HG03432 (cell line): ENCODE results near the gene LAPTM5.
A peak's percentile ranks its signal among the peaks of the same experiment; 100 is the strongest.

Source experiments
- ATAC-seq: cut with Tn5 transposase; IDR thresholded peaks from one replicate; pipeline ENCODE4 v1.9.1; 2021; ENCODE audit warnings: mild to moderate bottlenecking, moderate library complexity; ENCODE audit not compliant: unreplicated experiment

Gene LAPTM5

GRCh38 chr1:30720271-30721223, 37.0 kb downstream of the LAPTM5 start:
- no peak for ATAC-seq

DNA sequence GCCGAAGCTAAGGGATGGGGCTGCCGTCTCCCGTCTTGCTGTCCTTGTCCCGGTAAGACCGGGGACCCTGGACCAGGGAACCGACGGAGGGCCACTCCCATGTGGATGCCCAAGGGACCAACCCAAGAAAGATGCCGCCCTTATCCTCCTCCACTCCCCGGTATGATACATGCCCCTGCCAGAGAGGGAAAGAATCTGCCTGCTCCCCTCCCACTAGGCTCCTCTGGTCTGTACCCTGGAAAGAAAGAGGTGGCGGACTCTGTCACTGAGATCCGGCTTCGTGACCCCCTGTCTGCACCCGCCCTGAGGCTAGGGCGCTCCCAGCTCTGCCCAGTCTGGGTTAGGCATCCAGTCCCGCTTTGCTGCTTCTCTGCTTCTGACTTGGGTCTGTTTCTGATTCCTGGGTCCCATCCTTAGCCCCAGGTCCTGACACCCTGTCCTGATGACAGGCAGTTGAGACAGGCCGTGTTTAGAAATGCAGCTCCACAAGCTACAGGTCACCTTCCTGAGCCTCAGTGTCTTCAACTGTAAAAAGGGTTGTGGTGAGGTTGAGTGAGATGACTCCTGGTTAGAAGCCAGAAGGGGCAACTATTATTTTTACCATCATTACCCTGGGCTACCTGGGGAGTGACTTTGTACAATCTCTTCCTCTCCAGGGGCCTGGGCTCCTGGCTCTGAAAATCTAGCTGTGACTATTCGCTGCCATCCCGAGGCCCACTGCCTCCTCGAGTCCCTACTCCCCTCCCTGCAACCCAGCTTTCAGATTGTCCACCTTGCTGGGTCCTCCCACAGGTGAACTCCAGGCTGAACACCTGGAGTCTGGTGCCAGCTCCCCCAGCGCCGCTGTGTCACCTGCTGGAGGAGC, 37.9 kb downstream of the LAPTM5 start:
- no peak for ATAC-seq

DNA sequence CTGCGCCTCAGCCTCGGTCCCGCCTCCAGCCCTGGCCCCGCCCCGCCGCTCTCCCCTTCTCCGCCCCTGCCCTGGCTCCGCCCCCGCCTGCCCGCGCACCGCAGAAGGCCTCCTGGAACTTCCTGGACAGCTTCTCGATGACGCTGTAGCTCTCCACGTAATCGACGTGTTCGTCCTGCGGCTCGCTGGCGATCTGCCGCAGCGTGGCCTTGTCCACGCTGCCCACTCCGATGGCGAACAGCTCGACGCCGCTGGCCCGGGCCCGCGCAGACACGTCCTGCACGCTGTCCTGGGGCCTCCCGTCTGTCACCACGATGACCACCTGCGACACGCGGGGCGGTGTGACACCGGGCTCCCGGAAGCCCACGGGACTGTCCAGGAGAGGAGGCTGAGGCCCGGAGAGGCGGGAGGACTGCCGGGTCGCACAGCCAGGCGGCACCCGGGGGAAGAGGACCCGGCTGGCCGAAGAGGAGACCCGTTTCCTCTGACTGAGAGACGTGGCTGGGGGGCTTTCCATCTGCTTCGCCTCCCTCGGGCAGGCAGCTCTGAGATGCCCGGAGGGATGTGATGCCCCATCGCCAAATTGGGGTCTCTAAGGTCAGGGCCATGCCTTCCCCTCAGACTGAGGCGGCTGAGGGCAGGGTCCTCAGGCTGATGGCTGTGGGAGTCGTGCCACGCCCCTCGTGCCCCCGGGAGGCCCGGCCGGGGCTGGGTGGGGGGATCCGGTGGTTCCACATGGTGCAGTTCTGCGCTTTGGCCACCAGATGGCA, 38.8 kb downstream of the LAPTM5 start:
- peak; percentile 65 for ATAC-seq

DNA sequence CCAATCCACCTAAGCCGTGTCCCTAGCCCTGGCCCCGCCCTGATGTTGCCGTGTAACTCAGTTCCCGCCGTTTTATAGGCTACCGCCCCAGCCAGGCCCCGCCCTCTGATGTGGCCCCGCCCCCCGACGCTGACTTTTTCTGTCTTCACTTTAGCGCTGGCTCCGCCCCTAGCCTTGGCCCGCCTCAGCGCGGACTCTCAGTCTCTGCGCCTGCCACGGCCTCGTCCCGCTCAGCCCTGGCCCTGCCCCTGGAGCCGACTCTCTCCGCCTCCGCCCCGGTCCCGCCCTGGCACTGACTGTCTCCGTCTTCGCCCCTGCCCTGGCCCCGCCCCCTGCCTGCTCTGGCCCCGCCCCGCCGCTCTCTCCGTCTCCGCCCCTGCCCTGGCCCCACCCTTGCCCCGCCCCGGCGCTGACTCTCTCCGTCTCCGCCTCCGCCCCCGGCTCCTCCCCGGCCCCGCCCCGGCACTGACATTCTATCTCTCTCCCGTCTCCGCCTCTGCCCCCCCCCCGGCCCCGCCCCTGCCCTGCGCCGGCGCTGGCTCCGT, 39.4 kb downstream of the LAPTM5 start:
- peak; percentile 87 for ATAC-seq

DNA sequence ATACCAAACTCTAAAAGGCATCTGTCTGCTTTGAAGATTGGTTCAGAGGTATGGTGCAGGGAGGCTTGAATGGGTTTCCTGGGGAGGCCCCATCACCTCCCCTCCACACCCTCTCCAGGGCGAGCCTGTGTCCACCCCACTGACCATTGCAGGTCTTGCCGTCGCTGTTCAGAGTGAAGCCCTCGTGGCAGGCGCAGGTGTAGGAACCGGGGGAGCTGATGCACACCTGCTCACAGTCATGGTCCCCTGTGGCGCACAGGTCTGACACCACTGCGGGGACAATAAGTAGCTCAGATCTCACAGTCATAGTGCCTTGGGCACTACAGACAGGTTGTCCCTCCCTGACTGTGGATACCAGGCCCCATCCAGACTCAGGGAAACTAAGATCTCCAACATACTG, 40.9 kb downstream of the LAPTM5 start:
- ATAC-seq = no peak

- no peak for ATAC-seq
Measured at GRCh38 chr1:30715886-30716285, 41.7 kb downstream of the LAPTM5 start.

DNA sequence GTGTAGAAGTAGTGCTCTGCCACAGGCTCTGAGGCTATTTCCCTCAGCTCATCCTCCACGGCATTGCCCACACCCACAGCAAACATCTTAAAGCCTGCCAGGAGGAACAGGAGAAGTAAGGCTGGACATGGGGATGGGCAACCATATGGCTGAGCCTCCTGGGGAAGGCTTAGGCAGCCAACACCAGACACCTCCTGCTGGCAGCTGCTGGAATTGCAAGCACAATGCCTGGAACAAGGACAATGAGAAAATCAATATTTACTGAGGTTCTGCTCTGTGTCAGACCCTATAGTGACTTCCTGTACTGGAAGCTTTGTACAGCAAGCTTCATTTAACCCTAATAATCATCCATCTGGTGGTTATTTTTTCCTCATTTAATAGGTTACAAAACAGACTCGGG, 42.4 kb downstream of the LAPTM5 start:
- ATAC-seq = no peak

- no peak for ATAC-seq
Measured at GRCh38 chr1:30714536-30715090, 43.0 kb downstream of the LAPTM5 start.

GRCh38 chr1:30714025-30714424, 43.5 kb downstream of the LAPTM5 start:
- ATAC-seq = no peak

GRCh38 chr1:30713311-30713710, 44.3 kb downstream of the LAPTM5 start:
- ATAC-seq = no peak

DNA sequence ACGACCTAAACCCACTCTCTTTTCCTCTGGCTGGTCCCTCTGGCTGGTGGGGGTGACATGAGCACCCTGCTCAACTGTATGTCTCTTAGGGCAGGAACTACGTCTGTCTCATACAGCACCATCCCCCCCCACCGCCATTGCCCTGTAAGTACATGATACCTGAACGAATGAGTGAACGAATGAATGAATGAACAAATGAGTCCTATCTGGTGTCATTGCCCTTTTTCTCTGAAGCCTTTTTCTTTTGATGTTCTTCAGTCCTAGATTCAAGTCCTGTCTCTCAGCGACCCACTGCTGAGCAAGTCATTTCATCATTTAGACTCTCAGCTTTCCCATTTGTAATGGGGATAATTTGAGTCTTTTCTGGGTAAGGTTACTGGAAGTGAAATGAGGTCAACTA, 45.0 kb downstream of the LAPTM5 start:
- ATAC-seq = no peak

DNA sequence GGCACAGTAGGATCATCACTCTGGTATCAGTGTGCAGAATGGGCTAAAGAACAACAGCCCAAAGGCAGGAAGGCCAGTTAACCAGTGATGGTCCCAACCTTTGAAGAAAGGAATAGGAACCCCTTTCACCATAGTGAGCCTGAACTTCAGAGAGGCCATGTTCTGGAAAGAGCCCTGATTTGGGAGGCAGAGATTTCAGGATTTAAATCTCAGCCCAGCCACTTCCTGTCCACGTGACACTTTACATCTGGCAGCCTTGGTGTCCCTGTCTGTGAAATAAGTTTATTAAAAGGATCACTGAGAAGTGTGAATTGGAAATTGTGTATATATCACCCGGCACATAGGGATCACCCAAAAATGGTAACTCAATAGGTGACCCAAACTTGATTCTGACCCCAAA, 47.2 kb downstream of the LAPTM5 start:
- no peak for ATAC-seq

GRCh38 chr1:30708361-30708728, 49.2 kb downstream of the LAPTM5 start:
- no peak for ATAC-seq

GRCh38 chr1:30707412-30708360, 49.9 kb downstream of the LAPTM5 start:
- ATAC-seq = no peak

- no peak for ATAC-seq
Measured at GRCh38 chr1:30706528-30706927, 51.0 kb downstream of the LAPTM5 start.

GRCh38 chr1:30705698-30706097, 51.9 kb downstream of the LAPTM5 start:
- no peak for ATAC-seq

- no peak for ATAC-seq
Measured at GRCh38 chr1:30704765-30705509, 52.6 kb downstream of the LAPTM5 start.

- no peak for ATAC-seq
Measured at GRCh38 chr1:30704271-30704670, 53.3 kb downstream of the LAPTM5 start.

- ATAC-seq = no peak
Measured at GRCh38 chr1:30702823-30703222, 54.8 kb downstream of the LAPTM5 start.
